ENCODE data around the gene POLR2E. TPM values are rescaled to one million over a fixed set of nuclear protein-coding genes. Genes with fewer than 3 reads are reported as not detected.

POLR2E gene
- total and polyA plus RNA-seq, 2 of the 8 experiments (the other 6 are each of a cell fraction or from before 2014, with no cell fraction given) = 281 to 381 TPM

DNA sequence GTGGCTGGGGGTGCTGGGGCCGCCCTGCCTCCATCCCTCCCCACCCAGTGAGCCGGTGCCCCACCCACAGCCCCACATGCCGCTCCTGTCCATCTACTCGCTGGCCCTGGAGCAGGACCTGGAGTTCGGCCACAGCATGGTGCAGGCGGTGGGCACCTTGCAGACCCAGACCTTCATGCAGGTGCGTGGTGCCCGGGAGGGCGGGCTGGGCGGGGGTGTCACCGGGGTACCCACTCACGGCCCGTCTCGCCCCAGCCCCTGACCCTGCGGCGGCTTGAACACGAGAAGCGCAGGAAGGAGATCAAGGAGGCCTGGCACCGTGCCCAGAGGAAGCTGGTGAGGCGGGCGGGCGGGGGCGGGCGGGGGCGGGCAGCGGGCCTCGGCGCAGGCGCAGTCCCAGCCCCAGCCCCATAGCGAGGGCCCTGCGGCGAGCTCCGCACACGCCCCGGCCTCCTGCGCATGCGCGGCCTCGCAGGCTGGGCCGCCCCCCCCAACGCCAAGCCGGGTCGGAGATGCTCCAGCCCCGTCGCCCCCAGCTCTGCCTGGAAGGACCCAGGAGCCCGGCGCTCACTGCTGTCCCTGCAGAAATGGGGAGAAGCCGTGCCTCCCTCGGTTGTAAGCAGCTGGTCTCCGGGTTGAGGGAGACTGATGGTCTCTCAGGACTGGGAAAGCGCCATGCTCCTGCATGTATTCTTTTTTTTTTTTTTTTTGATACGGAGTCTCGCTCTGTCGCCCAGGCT lies 20.5 kb downstream of the POLR2E start:
- no peak overlapping the region for H3K23ac ChIP-seq (ENCODE audit: insufficient read length)
- no peaks in the 10 kb centered on the region for H3K79me2 ChIP-seq (ENCODE audit: control insufficient read depth in 1 of 2, insufficient read depth in 2 of 2, low read length in 2 of 2)
- no peak overlapping the region for H2BK15ac ChIP-seq (ENCODE audit: low read length)
- no peaks in the 10 kb centered on the region for H3K9me3 ChIP-seq (ENCODE audit: insufficient read depth in 2 of 2, low read depth in 1 of 2, low read length in 1 of 2)
- H3K14ac ChIP-seq (ENCODE audit: insufficient read length) = no peak overlapping the region
- CTCF ChIA-PET (ENCODE audit: partially characterized antibody) = interaction anchor here (1.9 to 8.9 kb wide), 2 partner anchors 9 to 14 kb away, joined by 6 to 54 read pairs; partner anchors contain the start of gene ARHGAP45
- H2AFZ ChIP-seq (ENCODE audit: low read length) = no peak overlapping the region
- no peak overlapping the region for H3K4ac ChIP-seq (replicated peaks; ENCODE audit: insufficient read length, low read depth, low read length)
- H4K91ac ChIP-seq (replicated peaks; ENCODE audit: insufficient read length, low read length) = no peak overlapping the region
- POLR2A ChIA-PET (ENCODE audit: partially characterized antibody) = interaction anchor here (0.6 to 7.1 kb wide), 5 partner anchors 6 to 510 kb away, joined by 3 to 52 read pairs (median 3); no protein-coding TSS in a partner anchor
- DNase-seq (ENCODE audit: low read depth in 1 of 2, low spot score in 2 of 2) = no peak
- no peak overlapping the region for H3K27ac ChIP-seq (ENCODE audit: low read depth, low read length)
- no peak overlapping the region for H2BK5ac ChIP-seq (ENCODE audit: low read depth, low read length)
- H2BK12ac ChIP-seq (ENCODE audit: low read depth, low read length) = no peak overlapping the region
- no peak overlapping the region for H3K18ac ChIP-seq (ENCODE audit: extremely low read depth, low read length)
- peaks cover 0 to 4% (median 1%) of the 10 kb centered on the region in 4 experiments; a peak in 2 of 7 replicates for H3K4me1 ChIP-seq (replicated peaks in 1 of 4; ENCODE audit: control insufficient read depth in 3 of 4, insufficient read depth in 4 of 4, low read length in 3 of 4)
- H4K5ac ChIP-seq (ENCODE audit: insufficient read length, low read depth, low read length) = no peak overlapping the region
- H2BK20ac ChIP-seq (ENCODE audit: low read length) = no peak overlapping the region
- H4K20me1 ChIP-seq (replicated peaks in 1 of 2; ENCODE audit: control insufficient read depth in 1 of 2, insufficient read depth in 2 of 2, low read length in 2 of 2) = peaks cover 1 to 11% of the 10 kb centered on the region in 2 experiments
- no peak overlapping the region for H3K9ac ChIP-seq (replicated peaks in 1 of 4; ENCODE audit: extremely low read depth in 1 of 4, low read depth in 3 of 4, low read length in 3 of 4)
- peaks cover 5% of the 10 kb centered on the region for H3K79me1 ChIP-seq (ENCODE audit: low read depth, low read length)
- no peak overlapping the region for H3K56ac ChIP-seq (replicated peaks; ENCODE audit: insufficient read length, low read depth, low read length)
- FAIRE-seq = no peak
- H3K4me2 ChIP-seq (ENCODE audit: insufficient read depth in 1 of 2, low read depth in 2 of 2, low read length in 2 of 2) = no peak overlapping the region
- no peak overlapping the region for H2BK120ac ChIP-seq (replicated peaks; ENCODE audit: low read depth, low read length)
- peaks cover 3% of the 10 kb centered on the region; the same call in 1 of the 2 replicates for H3K23me2 ChIP-seq (ENCODE audit: low read depth, low read length)
- WGBS, 2 experiments (ENCODE audit: extremely low coverage in 1 of 2, insufficient coverage in 1 of 2, insufficient read length in 1 of 2, insufficient replicate concordance in 2 of 2, low coverage in 1 of 2, low lambda C conversion rate in 2 of 2, missing lambda C conversion rate in 1 of 2) = 90% methylated on average over 18 of the region's 54 CpGs; no CpG with 5 or more reads in 1 of the 2 experiments
- no peak overlapping the region for H4K8ac ChIP-seq (ENCODE audit: extremely low read depth, insufficient read depth, low read length)
- H3K36me3 ChIP-seq (ENCODE audit: control insufficient read depth in 2 of 4, insufficient read depth in 4 of 4, low read length in 3 of 4) = peaks cover 0 to 27% (median 4%) of the 10 kb centered on the region in 4 experiments; a peak in 3 of 8 replicates
- H2AK5ac ChIP-seq (ENCODE audit: low read depth, low read length) = no peak overlapping the region
- no peak overlapping the region for H3K4me3 ChIP-seq (ENCODE audit: extremely low read depth in 1 of 4, insufficient read depth in 2 of 4, low read depth in 3 of 4, low read length in 4 of 4)
- H3K27me3 ChIP-seq (replicated peaks in 1 of 4; ENCODE audit: control insufficient read depth in 3 of 4, extremely low read depth in 1 of 4, insufficient read depth in 3 of 4, low read length in 3 of 4) = peaks cover 0 to 4% (median 2%) of the 10 kb centered on the region in 4 experiments; a peak in 2 of 7 replicates
- no peak for TF ChIP-seq SAP30 (IDR thresholded peaks at IDR 0.05; ENCODE audit: insufficient read depth, insufficient replicate concordance, low read length)
- TF ChIP-seq PHF8 (conservative IDR thresholded peaks at IDR 0.05; ENCODE audit: low read depth, low read length) = no peak
- no peak for TF ChIP-seq TAF1 (IDR thresholded peaks at IDR 0.05; ENCODE audit: low read depth, low read length)
- TF ChIP-seq CHD1 (IDR thresholded peaks at IDR 0.05; ENCODE audit: low read depth, low read length) = no peak
- TF ChIP-seq NRF1 (IDR thresholded peaks at IDR 0.05; ENCODE audit: low read depth, low read length) = no peak
- no peak for TF ChIP-seq SP4 (IDR thresholded peaks at IDR 0.05; ENCODE audit: low read length)
- TF ChIP-seq, protein P1, sequence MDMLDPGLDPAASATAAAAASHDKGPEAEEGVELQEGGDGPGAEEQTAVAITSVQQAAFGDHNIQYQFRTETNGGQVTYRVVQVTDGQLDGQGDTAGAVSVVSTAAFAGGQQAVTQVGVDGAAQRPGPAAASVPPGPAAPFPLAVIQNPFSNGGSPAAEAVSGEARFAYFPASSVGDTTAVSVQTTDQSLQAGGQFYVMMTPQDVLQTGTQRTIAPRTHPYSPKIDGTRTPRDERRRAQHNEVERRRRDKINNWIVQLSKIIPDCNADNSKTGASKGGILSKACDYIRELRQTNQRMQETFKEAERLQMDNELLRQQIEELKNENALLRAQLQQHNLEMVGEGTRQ (IDR thresholded peaks at IDR 0.05; ENCODE audit: low read length) = no peak
- TF ChIP-seq HDAC6 (IDR thresholded peaks at IDR 0.05; ENCODE audit: low read depth, low read length) = no peak
